ENCODE results near the gene LRRC53.

The LRRC53 gene

GRCh38 chr1:74508449-74508848 is 4.0 kb downstream of the LRRC53 start:
- TF ChIP-seq USF1 (IDR thresholded peaks at IDR 0.05) (no peak), CEBPB (IDR thresholded peaks at IDR 0.05) (no peak), RAD21 (IDR thresholded peaks at IDR 0.05; ENCODE audit: low read depth) (no peak), CREB1 (IDR thresholded peaks at IDR 0.05; ENCODE audit: low read depth) (no peak), EGR1 (IDR thresholded peaks at IDR 0.05) (no peak), EP300 (IDR thresholded peaks at IDR 0.05; ENCODE audit: borderline replicate concordance) (no peak), TEAD4 (IDR thresholded peaks at IDR 0.05) (no peak), ZBTB7A (IDR thresholded peaks at IDR 0.05; ENCODE audit: low read depth) (no peak), TAF1 (IDR thresholded peaks at IDR 0.05; ENCODE audit: low read depth) (no peak), NFIC (IDR thresholded peaks at IDR 0.05) (no peak)
- TF ChIP-seq, protein P1, sequence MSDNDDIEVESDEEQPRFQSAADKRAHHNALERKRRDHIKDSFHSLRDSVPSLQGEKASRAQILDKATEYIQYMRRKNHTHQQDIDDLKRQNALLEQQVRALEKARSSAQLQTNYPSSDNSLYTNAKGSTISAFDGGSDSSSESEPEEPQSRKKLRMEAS (IDR thresholded peaks at IDR 0.05), result no peak
- TF ChIP-seq, protein P2, sequence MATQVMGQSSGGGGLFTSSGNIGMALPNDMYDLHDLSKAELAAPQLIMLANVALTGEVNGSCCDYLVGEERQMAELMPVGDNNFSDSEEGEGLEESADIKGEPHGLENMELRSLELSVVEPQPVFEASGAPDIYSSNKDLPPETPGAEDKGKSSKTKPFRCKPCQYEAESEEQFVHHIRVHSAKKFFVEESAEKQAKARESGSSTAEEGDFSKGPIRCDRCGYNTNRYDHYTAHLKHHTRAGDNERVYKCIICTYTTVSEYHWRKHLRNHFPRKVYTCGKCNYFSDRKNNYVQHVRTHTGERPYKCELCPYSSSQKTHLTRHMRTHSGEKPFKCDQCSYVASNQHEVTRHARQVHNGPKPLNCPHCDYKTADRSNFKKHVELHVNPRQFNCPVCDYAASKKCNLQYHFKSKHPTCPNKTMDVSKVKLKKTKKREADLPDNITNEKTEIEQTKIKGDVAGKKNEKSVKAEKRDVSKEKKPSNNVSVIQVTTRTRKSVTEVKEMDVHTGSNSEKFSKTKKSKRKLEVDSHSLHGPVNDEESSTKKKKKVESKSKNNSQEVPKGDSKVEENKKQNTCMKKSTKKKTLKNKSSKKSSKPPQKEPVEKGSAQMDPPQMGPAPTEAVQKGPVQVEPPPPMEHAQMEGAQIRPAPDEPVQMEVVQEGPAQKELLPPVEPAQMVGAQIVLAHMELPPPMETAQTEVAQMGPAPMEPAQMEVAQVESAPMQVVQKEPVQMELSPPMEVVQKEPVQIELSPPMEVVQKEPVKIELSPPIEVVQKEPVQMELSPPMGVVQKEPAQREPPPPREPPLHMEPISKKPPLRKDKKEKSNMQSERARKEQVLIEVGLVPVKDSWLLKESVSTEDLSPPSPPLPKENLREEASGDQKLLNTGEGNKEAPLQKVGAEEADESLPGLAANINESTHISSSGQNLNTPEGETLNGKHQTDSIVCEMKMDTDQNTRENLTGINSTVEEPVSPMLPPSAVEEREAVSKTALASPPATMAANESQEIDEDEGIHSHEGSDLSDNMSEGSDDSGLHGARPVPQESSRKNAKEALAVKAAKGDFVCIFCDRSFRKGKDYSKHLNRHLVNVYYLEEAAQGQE (IDR thresholded peaks at IDR 0.05; ENCODE audit: low read depth), result no peak

DNA sequence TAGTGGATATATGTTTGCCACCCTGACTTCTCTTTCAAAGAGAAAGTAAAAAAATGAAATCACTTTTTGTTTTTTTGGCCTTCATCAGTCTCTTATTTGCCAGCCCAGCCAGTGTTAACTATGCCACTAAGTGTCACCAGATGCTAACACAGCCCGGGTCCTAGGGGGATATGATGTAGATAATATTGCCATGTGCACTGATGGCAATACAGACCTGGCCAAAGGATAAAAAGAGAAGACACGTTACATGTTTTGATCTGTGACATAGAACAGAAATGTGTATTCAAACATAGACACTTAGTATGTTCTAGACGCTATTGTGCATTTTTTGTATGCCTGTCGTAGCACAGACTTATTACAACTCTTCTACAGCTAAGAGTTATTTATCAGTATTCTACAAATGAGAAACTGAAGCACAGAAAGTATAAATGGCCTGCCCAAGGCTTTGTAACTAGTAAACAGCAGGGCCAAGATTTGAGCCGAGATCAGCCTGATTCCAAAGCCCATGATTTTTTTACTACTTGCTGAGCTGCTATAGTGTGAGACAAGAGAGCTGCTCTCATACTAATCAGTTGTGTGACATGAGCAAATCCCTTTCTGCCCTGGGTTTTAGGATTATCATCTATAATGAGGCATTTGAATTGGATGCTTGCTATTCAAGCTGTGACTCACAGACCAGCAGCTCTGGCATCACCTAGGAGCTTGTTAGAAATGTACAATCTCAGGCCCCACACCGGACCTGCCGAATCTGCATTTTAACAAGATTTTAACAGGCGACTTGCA is 6.3 kb downstream of the LRRC53 start:
- TF ChIP-seq, protein P1 (IDR thresholded peaks at IDR 0.05), result no peak
- TF ChIP-seq EP300 (IDR thresholded peaks at IDR 0.05; ENCODE audit: borderline replicate concordance), result no peak
- no peak for TF ChIP-seq USF1 (IDR thresholded peaks at IDR 0.05)
- TF ChIP-seq YY1 (IDR thresholded peaks at IDR 0.05; ENCODE audit: low read depth), result no peak
- TF ChIP-seq, protein P2 (IDR thresholded peaks at IDR 0.05; ENCODE audit: low read depth), result no peak
- no peak for TF ChIP-seq CREB1 (IDR thresholded peaks at IDR 0.05; ENCODE audit: low read depth)
- TF ChIP-seq CEBPB (IDR thresholded peaks at IDR 0.05), result no peak
- no peak for TF ChIP-seq RAD21 (IDR thresholded peaks at IDR 0.05; ENCODE audit: low read depth)
- no peak for TF ChIP-seq TAF1 (IDR thresholded peaks at IDR 0.05; ENCODE audit: low read depth)
- TF ChIP-seq TCF12 (IDR thresholded peaks at IDR 0.05; ENCODE audit: low read depth), result no peak
- TF ChIP-seq FOXM1 (IDR thresholded peaks at IDR 0.05; ENCODE audit: borderline replicate concordance, low read depth), result no peak
- no peak for TF ChIP-seq ZBTB7A (IDR thresholded peaks at IDR 0.05; ENCODE audit: low read depth)
- TF ChIP-seq TEAD4 (IDR thresholded peaks at IDR 0.05), result no peak
- TF ChIP-seq EGR1 (IDR thresholded peaks at IDR 0.05), result no peak
- no peak for TF ChIP-seq NFIC (IDR thresholded peaks at IDR 0.05)

DNA sequence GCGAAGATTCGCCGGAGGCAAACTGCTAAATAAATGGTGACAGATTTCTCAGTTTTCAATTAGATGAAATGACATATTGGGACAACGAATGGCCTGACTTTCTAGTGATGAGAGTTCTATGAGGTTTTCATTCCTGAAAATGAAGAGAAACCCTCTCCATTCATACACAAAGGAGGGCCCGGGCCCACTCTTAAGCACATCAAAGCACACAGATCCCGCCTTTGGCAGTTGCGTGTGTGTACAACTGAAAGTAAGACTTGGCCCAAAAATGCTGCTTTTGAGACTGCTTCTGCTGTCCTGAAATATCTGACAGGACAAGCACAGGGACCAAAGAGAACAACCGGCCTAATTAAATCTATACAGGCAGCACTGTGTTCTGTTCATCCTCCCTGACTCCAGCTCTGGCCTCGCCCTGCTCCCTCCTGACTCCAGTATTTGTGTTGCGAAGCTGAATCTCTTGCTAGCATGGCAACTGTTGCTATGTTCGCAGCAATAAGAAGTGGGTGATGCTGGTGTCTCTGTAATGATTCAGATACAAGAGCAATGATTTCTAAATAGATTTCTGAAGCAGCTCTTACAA is 7.4 kb downstream of the LRRC53 start:
- TF ChIP-seq, protein P2 (IDR thresholded peaks at IDR 0.05; ENCODE audit: low read depth), result no peak
- no peak for TF ChIP-seq TEAD4 (IDR thresholded peaks at IDR 0.05)
- TF ChIP-seq ZBTB7A (IDR thresholded peaks at IDR 0.05; ENCODE audit: low read depth), result no peak
- TF ChIP-seq RAD21 (IDR thresholded peaks at IDR 0.05; ENCODE audit: low read depth), result no peak
- TF ChIP-seq EGR1 (IDR thresholded peaks at IDR 0.05), result no peak
- TF ChIP-seq TAF1 (IDR thresholded peaks at IDR 0.05; ENCODE audit: low read depth), result no peak
- TF ChIP-seq CREB1 (IDR thresholded peaks at IDR 0.05; ENCODE audit: low read depth), result no peak
- TF ChIP-seq YY1 (IDR thresholded peaks at IDR 0.05; ENCODE audit: low read depth), result no peak
- TF ChIP-seq USF1 (IDR thresholded peaks at IDR 0.05), result no peak
- no peak for TF ChIP-seq EP300 (IDR thresholded peaks at IDR 0.05; ENCODE audit: borderline replicate concordance)
- TF ChIP-seq CEBPB (IDR thresholded peaks at IDR 0.05), result no peak
- TF ChIP-seq, protein P1 (IDR thresholded peaks at IDR 0.05), result no peak
- TF ChIP-seq TCF12 (IDR thresholded peaks at IDR 0.05; ENCODE audit: low read depth), result no peak
- TF ChIP-seq NFIC (IDR thresholded peaks at IDR 0.05), result no peak
- no peak for TF ChIP-seq FOXM1 (IDR thresholded peaks at IDR 0.05; ENCODE audit: borderline replicate concordance, low read depth)

Data from Ishikawa (cell line).